HEK293 (cell line): ENCODE measurements around the gene ATP5MC2.

ENCODE experiments used
- AEBP2 ChIP-seq: fragments of 450-650 bp; formaldehyde crosslinking; IDR thresholded peaks from 2 replicates; pipeline ENCODE4 v1.5.1; 2016; ENCODE audit warnings: missing biosample characterization, missing genetic modification characterization, borderline replicate concordance
- ELK4 ChIP-seq: IDR thresholded peaks from 2 replicates; pipeline ENCODE4 v1.6.1; 2011; ENCODE audit warnings: mild to moderate bottlenecking, low read depth, low read length, borderline replicate concordance
- GLI2 ChIP-seq: fragments of 450-650 bp; formaldehyde crosslinking; IDR thresholded peaks from 2 replicates; pipeline ENCODE4; 2017; ENCODE audit warnings: missing biosample characterization, missing genetic modification characterization, low read depth, borderline replicate concordance
- KLF10 ChIP-seq: fragments of 450-650 bp; IDR thresholded peaks from 2 replicates; pipeline ENCODE4 v1.5.1; 2018; ENCODE audit warnings: missing biosample characterization, mild to moderate bottlenecking, missing genetic modification characterization
- PRDM1 ChIP-seq: fragments of 450-650 bp; formaldehyde crosslinking; IDR thresholded peaks from 2 replicates; pipeline ENCODE4; 2016; ENCODE audit warnings: missing biosample characterization, missing genetic modification characterization
- ZBTB10 ChIP-seq: fragments of 450-650 bp; formaldehyde crosslinking; IDR thresholded peaks from 2 replicates; pipeline ENCODE4 v1.5.1; 2016; ENCODE audit warnings: missing biosample characterization, missing genetic modification characterization
- ZBTB20 ChIP-seq: fragments of 450-650 bp; formaldehyde crosslinking; IDR thresholded peaks from 2 replicates; pipeline ENCODE4 v1.5.1; 2016; ENCODE audit warnings: missing biosample characterization, missing genetic modification characterization
- ZBTB26 ChIP-seq: fragments of 450-650 bp; formaldehyde crosslinking; optimal IDR thresholded peaks from 2 replicates; pipeline ENCODE3; 2016; ENCODE audit warnings: missing biosample characterization, mild to moderate bottlenecking, missing genetic modification characterization
- ZIC2 ChIP-seq: fragments of 450-650 bp; formaldehyde crosslinking; IDR thresholded peaks from 2 replicates; pipeline ENCODE4 v1.5.1; 2016; ENCODE audit warnings: missing biosample characterization, missing genetic modification characterization
- ZNF112 ChIP-seq: fragments of 450-650 bp; formaldehyde crosslinking; IDR thresholded peaks from 2 replicates; pipeline ENCODE4 v1.5.0; 2017; ENCODE audit warnings: missing biosample characterization, missing genetic modification characterization
- ZNF146 ChIP-seq: fragments of 450-650 bp; formaldehyde crosslinking; IDR thresholded peaks from 2 replicates; pipeline ENCODE4 v1.5.1; 2016; ENCODE audit warnings: missing biosample characterization, missing genetic modification characterization
- ZNF16 ChIP-seq: fragments of 450-650 bp; formaldehyde crosslinking; IDR thresholded peaks from 2 replicates; pipeline ENCODE4 v1.5.1; 2016; ENCODE audit warnings: low read depth, missing biosample characterization, missing genetic modification characterization
- ZNF184 ChIP-seq: fragments of 450-650 bp; IDR thresholded peaks from 2 replicates; pipeline ENCODE4 v1.5.1; 2018; ENCODE audit warnings: missing biosample characterization, mild to moderate bottlenecking, missing genetic modification characterization
- ZNF19 ChIP-seq: fragments of 450-650 bp; formaldehyde crosslinking; IDR thresholded peaks from 2 replicates; pipeline ENCODE4; 2016; ENCODE audit warnings: missing biosample characterization, missing genetic modification characterization, low read depth
- ZNF23 ChIP-seq: fragments of 450-650 bp; formaldehyde crosslinking; IDR thresholded peaks from 2 replicates; pipeline ENCODE4 v1.5.1; 2016; ENCODE audit warnings: missing biosample characterization, missing genetic modification characterization, borderline replicate concordance
- ZNF280C ChIP-seq: fragments of 450-650 bp; formaldehyde crosslinking; IDR thresholded peaks from 2 replicates; pipeline ENCODE4 v1.5.1; 2016; ENCODE audit warnings: missing biosample characterization, missing genetic modification characterization
- ZNF518A ChIP-seq: fragments of 450-650 bp; formaldehyde crosslinking; conservative IDR thresholded peaks from 2 replicates; pipeline ENCODE4 v1.5.1; 2016; ENCODE audit warnings: low read depth, missing biosample characterization, missing genetic modification characterization
- ZNF521 ChIP-seq: fragments of 450-650 bp; formaldehyde crosslinking; IDR thresholded peaks from 2 replicates; pipeline ENCODE4 v1.5.1; 2017; ENCODE audit warnings: missing biosample characterization, mild to moderate bottlenecking, missing genetic modification characterization
- ZNF548 ChIP-seq: fragments of 450-650 bp; formaldehyde crosslinking; IDR thresholded peaks from 2 replicates; pipeline ENCODE4 v1.5.1; 2016; ENCODE audit warnings: missing biosample characterization, missing genetic modification characterization
- ZNF600 ChIP-seq: fragments of 450-650 bp; formaldehyde crosslinking; IDR thresholded peaks from 2 replicates; pipeline ENCODE4 v1.5.1; 2016; ENCODE audit warnings: missing biosample characterization, missing genetic modification characterization
- ZNF664 ChIP-seq: fragments of 450-650 bp; formaldehyde crosslinking; IDR thresholded peaks from 2 replicates; pipeline ENCODE4 v1.5.1; 2016; ENCODE audit warnings: missing biosample characterization, missing genetic modification characterization
- ZNF747 ChIP-seq: fragments of 450-650 bp; formaldehyde crosslinking; IDR thresholded peaks from 2 replicates; pipeline ENCODE4 v1.5.1; 2016; ENCODE audit warnings: missing biosample characterization, missing genetic modification characterization
- ZNF76 ChIP-seq: fragments of 450-650 bp; formaldehyde crosslinking; IDR thresholded peaks from 2 replicates; pipeline ENCODE4; 2016; ENCODE audit warnings: low read depth, missing biosample characterization, missing genetic modification characterization, borderline replicate concordance
- ZNF768 ChIP-seq: fragments of 450-650 bp; formaldehyde crosslinking; IDR thresholded peaks from 2 replicates; pipeline ENCODE4 v1.5.1; 2018; ENCODE audit warnings: missing biosample characterization, mild to moderate bottlenecking, missing genetic modification characterization
- ZNF776 ChIP-seq: fragments of 450-650 bp; formaldehyde crosslinking; IDR thresholded peaks from 2 replicates; pipeline ENCODE4 v1.5.0; 2017; ENCODE audit warnings: missing biosample characterization, missing genetic modification characterization, borderline replicate concordance
- ZSCAN30 ChIP-seq: fragments of 450-650 bp; IDR thresholded peaks from 2 replicates; pipeline ENCODE4 v1.5.1; 2018; ENCODE audit warnings: missing biosample characterization, mild to moderate bottlenecking, missing genetic modification characterization, moderate library complexity

Gene ATP5MC2

GRCh38 chr12:53712059-53712643 is 36.3 kb upstream of the ATP5MC2 start (continued):
- TF ChIP-seq ZNF548 (tag by site-specific recombination), result no peak
- no peak for TF ChIP-seq ZSCAN30
- peak; percentile 87; the same call in 1 of the 2 replicates for TF ChIP-seq ZNF600 (tag by site-specific recombination)
- TF ChIP-seq ZBTB26 (tag by site-specific recombination), result no peak
- no peak for TF ChIP-seq ELK4
- peak; percentile 54 for TF ChIP-seq ZIC2 (tag by site-specific recombination)
- peak; percentile 46 for TF ChIP-seq ZBTB20
- TF ChIP-seq ZNF518A (tag by site-specific recombination), result no peak
- no peak for TF ChIP-seq GLI2 (tag by site-specific recombination)
- no peak for TF ChIP-seq ZNF521 (tag by site-specific recombination)
- TF ChIP-seq ZNF19 (tag by site-specific recombination), result no peak
- TF ChIP-seq ZNF184, result no peak
- TF ChIP-seq ZNF280C (tag by site-specific recombination), result no peak
- TF ChIP-seq ZNF23, result no peak
- no peak for TF ChIP-seq ZNF664 (tag by site-specific recombination)
- TF ChIP-seq ZNF747 (tag by site-specific recombination), result no peak
- TF ChIP-seq ZNF146, result no peak
- no peak for TF ChIP-seq ZNF768 (tag by site-specific recombination)
- TF ChIP-seq AEBP2 (tag by site-specific recombination), result no peak
- TF ChIP-seq KLF10 (tag by site-specific recombination), result no peak
- TF ChIP-seq PRDM1 (tag by site-specific recombination), result no peak
- no peak for TF ChIP-seq ZNF776
- no peak for TF ChIP-seq ZNF76 (tag by site-specific recombination)
- no peak for TF ChIP-seq ZNF16 (tag by site-specific recombination)
- TF ChIP-seq ZNF112 (tag by site-specific recombination), result no peak
- no peak for TF ChIP-seq ZBTB10 (tag by site-specific recombination)
